Memory B cell (primary cell): Measurements from ENCODE around the gene NDUFB10.
"Not testable (repeated sequence)": the region's sequence is repeated elsewhere in the genome, so short reads cannot be mapped to it uniquely, and the experiment has no call there.

Source experiments
- ATAC-seq: fragments of 150-1000 bp; cut with Tn5 transposase; 2 replicates; pipeline ENCODE4 v1.10.0; 2021; ENCODE audit warnings: low read depth, mild to moderate bottlenecking, moderate library complexity
- DNase-seq, 2 donors: peaks; one replicate each; pipeline ENCODE4 v3.0.0; 2022; ENCODE audit warnings: low spot score in 2 of 2
- H3K27ac Mint-ChIP-seq: one replicate; pipeline ENCODE4 v1.8.0; 2022; ENCODE audit warnings: mild to moderate bottlenecking, moderate library complexity, mixed read lengths
- H3K27me3 Mint-ChIP-seq: one replicate; pipeline ENCODE4 v1.8.0; 2022; ENCODE audit warnings: mixed read lengths
- H3K36me3 Mint-ChIP-seq: one replicate; pipeline ENCODE4 v1.8.0; 2022; ENCODE audit warnings: mild to moderate bottlenecking, mixed read lengths
- H3K4me1 Mint-ChIP-seq: one replicate; pipeline ENCODE4 v1.8.0; 2022; ENCODE audit warnings: mixed read lengths
- H3K4me3 Mint-ChIP-seq: one replicate; pipeline ENCODE4 v1.8.0; 2022; ENCODE audit warnings: mild to moderate bottlenecking, moderate library complexity, mixed read lengths
- H3K9me3 Mint-ChIP-seq: one replicate; pipeline ENCODE4 v1.8.0; 2022; ENCODE audit warnings: mixed read lengths

The NDUFB10 gene

DNA sequence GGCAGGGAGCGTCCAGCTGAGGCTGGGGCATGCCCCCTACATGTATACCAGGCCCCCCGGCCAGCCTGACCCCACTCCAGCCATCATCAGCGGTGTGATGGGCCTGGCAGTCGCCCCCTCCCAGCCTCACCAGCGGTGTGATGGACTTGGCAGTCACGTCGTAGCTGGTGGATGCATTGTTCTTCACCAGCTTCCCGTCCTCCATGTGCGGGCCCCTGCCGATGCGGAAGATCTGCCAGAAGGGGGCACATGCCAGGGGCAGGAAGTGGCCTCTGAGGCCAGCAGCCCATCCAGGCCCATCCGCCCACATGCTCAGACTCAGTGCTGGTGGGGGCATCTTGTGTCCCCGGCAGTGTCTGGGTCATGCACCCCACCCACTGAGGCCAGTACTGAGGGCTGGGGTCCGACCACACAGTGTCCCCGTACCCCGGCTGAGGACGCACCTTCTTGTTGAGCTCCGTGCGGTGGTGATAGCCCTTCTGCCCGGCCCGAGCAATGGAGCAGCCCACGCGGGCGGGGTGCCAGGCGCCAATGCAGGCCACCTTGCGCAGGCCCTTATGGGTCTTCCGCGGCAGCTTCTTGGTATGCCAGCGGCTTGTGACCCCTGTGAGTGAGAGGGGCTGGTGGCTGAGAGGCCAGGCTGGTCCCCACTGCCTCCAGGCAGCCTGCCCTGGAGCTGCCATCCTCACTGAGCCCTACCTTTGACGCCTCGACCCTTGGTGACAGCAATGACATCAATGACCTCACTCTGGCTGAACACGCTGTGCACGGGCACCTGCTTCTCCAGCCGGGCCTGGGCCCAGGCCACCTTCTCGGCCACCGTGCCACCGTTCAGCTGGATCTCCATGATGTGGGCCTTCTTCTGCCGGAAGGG lies 12.6 kb upstream of the NDUFB10 start:
- no peak overlapping the region for H3K27ac Mint-ChIP-seq
- ATAC-seq (no peak), DNase-seq (no peak)
- no peaks in the 10 kb centered on the region for H3K36me3 Mint-ChIP-seq
- no peak overlapping the region for H3K4me3 Mint-ChIP-seq
- H3K9me3 Mint-ChIP-seq, result no peaks in the 10 kb centered on the region
- peaks cover 5% of the 10 kb centered on the region for H3K27me3 Mint-ChIP-seq
- H3K4me1 Mint-ChIP-seq, result peaks cover 6% of the 10 kb centered on the region

GRCh38 chr16:1947369-1947670 lies 12.0 kb upstream of the NDUFB10 start:
- no peaks in the 10 kb centered on the region for H3K36me3 Mint-ChIP-seq
- H3K27ac Mint-ChIP-seq, result no peak overlapping the region
- no peaks in the 10 kb centered on the region for H3K9me3 Mint-ChIP-seq
- H3K27me3 Mint-ChIP-seq, result peaks cover 5% of the 10 kb centered on the region
- DNase-seq (no peak), ATAC-seq (no peak)
- peaks cover 3% of the 10 kb centered on the region for H3K4me1 Mint-ChIP-seq
- H3K4me3 Mint-ChIP-seq, result no peak overlapping the region

DNA sequence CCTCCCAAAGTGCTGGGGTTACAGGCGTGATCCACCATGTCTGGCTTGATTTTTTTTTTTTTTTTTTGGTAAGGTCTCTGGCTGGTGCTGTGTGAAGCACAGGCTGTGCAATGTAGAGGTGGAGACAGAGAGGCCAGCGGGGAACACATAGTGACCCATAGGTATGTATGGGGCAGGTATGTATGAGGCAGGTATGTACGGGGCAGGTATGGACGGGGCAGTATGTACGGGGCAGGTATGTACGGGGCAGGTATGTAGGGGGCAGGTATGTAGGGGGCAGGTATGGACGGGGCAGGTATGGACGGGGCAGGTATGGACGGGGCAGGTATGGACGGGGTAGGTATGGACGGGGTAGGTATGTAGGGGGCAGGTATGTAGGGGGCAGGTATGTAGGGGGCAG lies 9.8 kb upstream of the NDUFB10 start:
- DNase-seq (no peak), ATAC-seq (no peak)
- no peaks in the 10 kb centered on the region for H3K4me1 Mint-ChIP-seq
- no peaks in the 10 kb centered on the region for H3K36me3 Mint-ChIP-seq
- H3K27ac Mint-ChIP-seq, result no peak overlapping the region
- peaks cover 7% of the 10 kb centered on the region for H3K27me3 Mint-ChIP-seq
- H3K4me3 Mint-ChIP-seq, result no peak overlapping the region
- no peaks in the 10 kb centered on the region for H3K9me3 Mint-ChIP-seq

- Mint-ChIP-seq H3K4me3 (no peak overlapping the region), H3K27me3 (peaks cover 7% of the 10 kb centered on the region), H3K4me1 (no peaks in the 10 kb centered on the region), H3K36me3 (no peaks in the 10 kb centered on the region), H3K9me3 (no peaks in the 10 kb centered on the region), H3K27ac (no peak overlapping the region)
- DNase-seq, result no peak
- no peak for ATAC-seq
Observed at GRCh38 chr16:1950047-1950446, 9.3 kb upstream of the NDUFB10 start.

- Mint-ChIP-seq H3K27me3 (peaks cover 7% of the 10 kb centered on the region), H3K27ac (no peak overlapping the region), H3K36me3 (no peaks in the 10 kb centered on the region), H3K4me3 (no peak overlapping the region), H3K9me3 (no peaks in the 10 kb centered on the region), H3K4me1 (no peaks in the 10 kb centered on the region)
- ATAC-seq (no peak), DNase-seq (no peak)
Observed at GRCh38 chr16:1950559-1950958, 8.8 kb upstream of the NDUFB10 start.

- H3K27ac Mint-ChIP-seq, result no peak overlapping the region
- ATAC-seq (no peak), DNase-seq (no peak)
- H3K4me1 Mint-ChIP-seq, result no peaks in the 10 kb centered on the region
- no peak overlapping the region for H3K4me3 Mint-ChIP-seq
- H3K9me3 Mint-ChIP-seq, result no peaks in the 10 kb centered on the region
- no peaks in the 10 kb centered on the region for H3K36me3 Mint-ChIP-seq
- H3K27me3 Mint-ChIP-seq, result peaks cover 4% of the 10 kb centered on the region
Observed at GRCh38 chr16:1953734-1954133, 5.6 kb upstream of the NDUFB10 start.

DNA sequence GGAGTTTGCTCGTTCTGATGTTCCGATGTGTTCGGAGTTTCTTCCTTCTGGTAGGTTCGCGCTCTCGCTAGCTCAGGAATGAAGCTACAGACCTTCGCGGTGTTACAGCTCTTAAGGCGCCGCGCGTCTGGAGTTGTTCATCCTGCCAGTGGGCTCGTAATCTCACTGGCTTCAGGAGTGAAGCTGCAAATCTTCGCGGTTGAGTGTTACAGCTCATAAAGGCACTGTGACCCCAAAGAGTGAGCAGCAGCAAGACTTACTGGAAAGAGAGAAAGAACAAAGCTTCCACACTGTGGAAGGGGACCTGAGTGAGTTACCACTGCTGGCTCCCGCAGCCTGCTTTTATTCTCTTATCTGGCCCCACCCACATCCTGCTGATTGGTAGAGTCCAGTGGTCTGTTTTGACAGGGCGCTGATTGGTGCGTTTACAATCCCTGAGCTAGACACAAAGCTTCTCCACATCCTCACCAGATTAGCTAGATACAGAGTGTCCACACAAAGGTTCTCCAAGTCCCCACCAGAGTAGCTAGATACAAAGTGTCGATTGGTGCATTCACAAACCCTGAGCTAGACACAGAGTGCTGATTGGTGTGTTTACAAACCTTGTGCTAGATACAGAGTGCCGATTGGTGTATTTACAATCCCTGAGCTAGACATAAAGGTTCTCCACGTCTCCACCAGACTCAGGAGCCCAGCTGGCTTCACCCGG lies 1.8 kb upstream of the NDUFB10 start:
- H3K4me1 Mint-ChIP-seq, result peaks cover 22% of the 10 kb centered on the region
- not testable (repeated sequence) for H3K27me3 Mint-ChIP-seq, H3K9me3 Mint-ChIP-seq, H3K27ac Mint-ChIP-seq, H3K36me3 Mint-ChIP-seq, H3K4me3 Mint-ChIP-seq, ATAC-seq, DNase-seq

GRCh38 chr16:1958143-1958491 lies 1.2 kb upstream of the NDUFB10 start:
- not testable (repeated sequence) for DNase-seq, H3K27me3 Mint-ChIP-seq, H3K36me3 Mint-ChIP-seq, ATAC-seq, H3K9me3 Mint-ChIP-seq, H3K4me3 Mint-ChIP-seq, H3K27ac Mint-ChIP-seq
- peaks cover 26% of the 10 kb centered on the region for H3K4me1 Mint-ChIP-seq

- Mint-ChIP-seq H3K27ac (no peak overlapping the region), H3K9me3 (no peaks in the 10 kb centered on the region), H3K4me3 (peak overlapping the region; percentile 96), H3K4me1 (peaks cover 31% of the 10 kb centered on the region), H3K27me3 (no peaks in the 10 kb centered on the region), H3K36me3 (peaks cover 9% of the 10 kb centered on the region)
- peak in 1 of 2 donors; percentile 34 for DNase-seq
- ATAC-seq, result no peak
Observed at GRCh38 chr16:1958715-1959268, 546 bp upstream of the NDUFB10 start.

- Mint-ChIP-seq H3K27me3 (no peaks in the 10 kb centered on the region), H3K4me3 (peak overlapping the region; percentile 96), H3K36me3 (peaks cover 9% of the 10 kb centered on the region), H3K9me3 (no peaks in the 10 kb centered on the region), H3K4me1 (peaks cover 39% of the 10 kb centered on the region), H3K27ac (peak overlapping the region; percentile 92)
- peak; percentile 28 to 35 for DNase-seq
- no peak for ATAC-seq
Observed at GRCh38 chr16:1960665-1961630, 1.6 kb downstream of the NDUFB10 start.

DNA sequence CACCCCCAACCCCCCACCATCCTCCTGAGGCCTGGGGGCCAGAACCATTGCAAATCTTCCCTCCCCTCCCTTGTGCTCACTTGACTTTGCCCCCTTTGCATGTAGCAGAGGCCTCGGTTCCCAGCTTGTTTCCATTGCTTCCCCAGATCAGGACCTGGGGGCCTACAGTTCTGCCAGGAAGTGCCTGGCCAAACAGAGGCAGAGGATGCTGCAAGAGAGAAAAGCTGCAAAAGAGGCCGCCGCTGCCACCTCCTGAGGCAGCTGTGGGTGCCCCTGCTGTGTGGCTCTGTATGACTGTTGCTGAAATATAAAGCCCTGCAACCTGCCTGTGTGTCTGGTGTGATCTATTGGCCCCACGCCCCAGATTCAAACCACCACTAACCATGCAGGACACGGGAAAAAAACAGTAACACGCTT lies 2.3 kb downstream of the NDUFB10 start:
- H3K4me3 Mint-ChIP-seq, result no peak overlapping the region

DNA sequence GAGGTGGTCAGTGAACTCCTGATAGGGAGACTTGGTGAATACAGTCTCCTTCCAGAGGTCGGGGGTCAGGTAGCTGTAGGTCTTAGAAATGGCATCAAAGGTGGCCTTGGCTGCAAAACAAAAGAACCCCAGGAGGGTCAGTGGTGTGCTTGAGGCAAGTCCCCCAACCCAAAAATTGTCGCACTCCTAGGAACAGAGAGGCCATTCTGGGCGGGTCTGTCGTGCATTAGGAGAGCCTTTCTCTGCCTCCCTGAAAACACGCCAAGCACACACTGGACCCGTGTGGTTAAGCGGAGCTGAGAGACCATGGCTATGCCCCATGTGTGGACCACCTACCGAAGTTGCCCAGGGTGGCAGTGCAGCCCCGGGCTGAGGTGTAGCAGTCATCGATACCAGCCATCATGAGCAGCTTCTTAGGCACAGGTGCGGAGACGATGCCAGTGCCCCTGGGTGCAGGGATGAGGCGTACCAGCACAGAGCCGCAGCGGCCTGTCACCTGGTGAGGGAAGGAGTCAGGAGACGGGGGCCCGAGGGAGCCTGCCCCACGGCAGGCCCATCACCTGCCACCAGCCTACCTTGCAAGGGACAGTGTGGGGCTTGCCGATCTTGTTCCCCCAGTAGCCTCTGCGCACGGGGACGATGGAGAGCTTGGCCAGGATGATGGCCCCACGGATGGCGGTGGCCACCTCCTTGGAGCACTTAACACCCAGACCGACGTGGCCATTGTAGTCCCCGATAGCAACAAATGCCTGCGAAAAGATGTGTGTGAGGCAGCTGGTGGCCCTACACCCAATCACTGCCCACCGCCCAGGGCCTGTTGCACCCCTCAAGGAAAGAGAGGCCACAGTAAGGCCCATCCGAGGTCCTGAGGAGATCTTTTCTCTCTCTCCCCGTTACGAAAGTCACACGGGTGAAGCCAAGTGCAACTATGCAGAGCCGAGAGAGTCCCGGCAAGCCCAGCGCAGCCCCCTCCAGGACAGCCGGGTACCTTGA lies 3.1 kb downstream of the NDUFB10 start:
- H3K9me3 Mint-ChIP-seq, H3K27me3 Mint-ChIP-seq, DNase-seq, H3K36me3 Mint-ChIP-seq, ATAC-seq: not testable (repeated sequence)
- H3K27ac Mint-ChIP-seq, result peak overlapping the region; percentile 99
- H3K4me1 Mint-ChIP-seq, result peaks cover 39% of the 10 kb centered on the region
- peak overlapping the region; percentile 95 for H3K4me3 Mint-ChIP-seq

More for the DNA sequence above, 2.3 kb downstream of the NDUFB10 start:
- Mint-ChIP-seq H3K27me3 (no peaks in the 10 kb centered on the region), H3K36me3 (peaks cover 9% of the 10 kb centered on the region), H3K27ac (peak overlapping the region; percentile 99), H3K4me1 (peaks cover 39% of the 10 kb centered on the region), H3K9me3 (no peaks in the 10 kb centered on the region)
- DNase-seq (no peak), ATAC-seq (no peak)
